ENCODE data around the gene POLR1B. TPM values are rescaled to one million over a fixed set of nuclear protein-coding genes. Genes with fewer than 3 reads are reported as not detected.
"Not testable (repeated sequence)": the region's sequence is repeated elsewhere in the genome, so short reads cannot be mapped to it uniquely, and the experiment has no call there.

POLR1B gene
- total and polyA plus RNA-seq, 7 experiments from 2014 or later: 10.1 to 41.8 (median 25.2) TPM

GRCh38 chr2:112607680-112608438, 65.6 kb downstream of the POLR1B start:
- CTCF ChIA-PET: interaction anchor here (1.8 kb wide), 1 partner anchor 119 kb away, joined by 5 read pairs; no protein-coding TSS in a partner anchor

DNA sequence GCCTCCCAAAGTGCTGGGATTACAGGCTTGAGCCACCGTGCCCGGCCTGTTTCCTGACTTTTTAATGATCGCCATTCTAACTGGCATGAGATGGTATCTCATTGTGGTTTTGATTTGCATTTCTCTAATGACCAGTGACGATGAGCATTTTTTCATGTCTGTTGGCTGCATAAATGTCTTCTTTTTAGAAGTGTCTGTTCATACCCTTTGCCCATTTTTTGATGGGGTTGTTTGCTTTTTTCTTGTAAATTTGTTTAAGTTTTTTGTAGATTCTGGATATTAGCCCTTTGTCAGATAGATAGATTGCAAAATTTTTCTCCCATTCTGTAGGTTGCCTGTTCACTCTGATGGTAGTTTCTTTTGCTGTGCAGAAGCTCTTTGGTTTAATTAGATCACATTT, 67.1 kb downstream of the POLR1B start:
- H3K4me1 Mint-ChIP-seq; H3K27me3 ChIP-seq (ENCODE audit: control insufficient read depth in 2 of 2, insufficient read depth in 2 of 2, low read length in 2 of 2); H3K4me3 ChIP-seq (ENCODE audit: low read length); ATAC-seq; H3K36me3 ChIP-seq (ENCODE audit: control insufficient read depth in 2 of 3, insufficient read depth in 3 of 3, low read length in 3 of 3); H3K9me3 Mint-ChIP-seq; H3K4me3 Mint-ChIP-seq; POLR2A ChIA-PET; H3K4me1 ChIP-seq (ENCODE audit: control insufficient read depth in 2 of 2, insufficient read depth in 2 of 2, low read length in 2 of 2); DNase-seq; H3K27ac ChIP-seq (ENCODE audit: low read depth, low read length); H3K27ac Mint-ChIP-seq; CTCF ChIA-PET; H3K9me3 ChIP-seq (ENCODE audit: control insufficient read depth in 2 of 3, low read length in 3 of 3): not testable (repeated sequence)
- intact Hi-C loops (cut with micrococcal nuclease): loop anchor here in 1 of 2 donors (10.0 kb wide), 1 partner anchor 275 kb away; no protein-coding TSS in a partner anchor
- peaks cover 0 to 16% (median 9%) of the 10 kb centered on the region in 5 donors for H3K36me3 Mint-ChIP-seq
- H3K27me3 Mint-ChIP-seq: peaks cover 0 to 46% (median 0%) of the 10 kb centered on the region in 5 donors

More at GRCh38 chr2:112607680-112608438, 65.6 kb downstream of the POLR1B start:
- no peaks in the 10 kb centered on the region for H3K4me1 ChIP-seq (ENCODE audit: control insufficient read depth in 2 of 2, insufficient read depth in 2 of 2, low read length in 2 of 2)
- H3K9me3 ChIP-seq (ENCODE audit: control insufficient read depth in 2 of 3, low read length in 3 of 3): no peaks in the 10 kb centered on the region
- H3K9me3 Mint-ChIP-seq: peaks cover 0 to 7% (median 0%) of the 10 kb centered on the region in 11 donors
- H3K4me3 ChIP-seq (ENCODE audit: low read length): no peak overlapping the region
- H3K4me3 Mint-ChIP-seq: no peak overlapping the region
- ATAC-seq: no peak
- DNase-seq: no peak
- peaks cover 0 to 34% (median 0%) of the 10 kb centered on the region in 5 donors for H3K27me3 Mint-ChIP-seq
- peaks cover 0 to 3% (median 0%) of the 10 kb centered on the region in 7 donors for H3K4me1 Mint-ChIP-seq
- H3K36me3 ChIP-seq (ENCODE audit: control insufficient read depth in 2 of 3, insufficient read depth in 3 of 3, low read length in 3 of 3): no peaks in the 10 kb centered on the region
- no peak overlapping the region for H3K27ac ChIP-seq (ENCODE audit: low read depth, low read length)
- POLR2A ChIA-PET: interaction anchor here (0.6 kb wide), 1 partner anchor 97 kb away, joined by 6 read pairs; no protein-coding TSS in a partner anchor
- no peaks in the 10 kb centered on the region for H3K27me3 ChIP-seq (ENCODE audit: control insufficient read depth in 2 of 2, insufficient read depth in 2 of 2, low read length in 2 of 2)
- H3K27ac Mint-ChIP-seq: no peak overlapping the region
- intact Hi-C loops (cut with micrococcal nuclease): loop anchor here in 1 of 2 donors (10.0 kb wide), 1 partner anchor 277 kb away; no protein-coding TSS in a partner anchor
- peaks cover 0 to 15% (median 0%) of the 10 kb centered on the region in 5 donors for H3K36me3 Mint-ChIP-seq

GRCh38 chr2:112612283-112612682, 70.0 kb downstream of the POLR1B start:
- H3K4me1 Mint-ChIP-seq; ATAC-seq; H3K27ac ChIP-seq (ENCODE audit: low read depth, low read length); H3K36me3 ChIP-seq (ENCODE audit: control insufficient read depth in 2 of 3, insufficient read depth in 3 of 3, low read length in 3 of 3); POLR2A ChIA-PET; H3K4me1 ChIP-seq (ENCODE audit: control insufficient read depth in 2 of 2, insufficient read depth in 2 of 2, low read length in 2 of 2); H3K9me3 ChIP-seq (ENCODE audit: control insufficient read depth in 2 of 3, low read length in 3 of 3); intact Hi-C loops (cut with micrococcal nuclease); H3K4me3 ChIP-seq (ENCODE audit: low read length); H3K4me3 Mint-ChIP-seq; DNase-seq; H3K27me3 ChIP-seq (ENCODE audit: control insufficient read depth in 2 of 2, insufficient read depth in 2 of 2, low read length in 2 of 2); H3K27ac Mint-ChIP-seq; H3K9me3 Mint-ChIP-seq: not testable (repeated sequence)
- CTCF ChIA-PET: interaction anchor here (0.6 kb wide), 1 partner anchor 114 kb away, joined by 3 read pairs; no protein-coding TSS in a partner anchor
- peaks cover 0 to 46% (median 0%) of the 10 kb centered on the region in 5 donors for H3K27me3 Mint-ChIP-seq
- peaks cover 3 to 23% (median 16%) of the 10 kb centered on the region in 5 donors for H3K36me3 Mint-ChIP-seq

- H3K36me3 Mint-ChIP-seq: peaks cover 3 to 26% (median 14%) of the 10 kb centered on the region in 5 donors
- H3K27me3 ChIP-seq (ENCODE audit: control insufficient read depth in 2 of 2, insufficient read depth in 2 of 2, low read length in 2 of 2): no peaks in the 10 kb centered on the region
- DNase-seq: no peak
- H3K27ac Mint-ChIP-seq: no peak overlapping the region
- CTCF ChIA-PET: no interaction called here
- no peaks in the 10 kb centered on the region for H3K36me3 ChIP-seq (ENCODE audit: control insufficient read depth in 2 of 3, insufficient read depth in 3 of 3, low read length in 3 of 3)
- no peak overlapping the region for H3K27ac ChIP-seq (ENCODE audit: low read depth, low read length)
- peaks cover 0 to under 1% (median 0%) of the 10 kb centered on the region in 7 donors for H3K4me1 Mint-ChIP-seq
- H3K4me1 ChIP-seq (ENCODE audit: control insufficient read depth in 2 of 2, insufficient read depth in 2 of 2, low read length in 2 of 2): no peaks in the 10 kb centered on the region
- H3K27me3 Mint-ChIP-seq: peaks cover 0 to 45% (median 0%) of the 10 kb centered on the region in 5 donors
- POLR2A ChIA-PET: no interaction called here
- no peak overlapping the region for H3K4me3 ChIP-seq (ENCODE audit: low read length)
- no peaks in the 10 kb centered on the region for H3K9me3 ChIP-seq (ENCODE audit: control insufficient read depth in 2 of 3, low read length in 3 of 3)
- peaks cover 0 to 7% (median 0%) of the 10 kb centered on the region in 11 donors for H3K9me3 Mint-ChIP-seq
- intact Hi-C loops (cut with micrococcal nuclease): no loop called here
- H3K4me3 Mint-ChIP-seq: no peak overlapping the region
- no peak for ATAC-seq
These were observed 72.1 kb downstream of the POLR1B start for GRCh38 chr2:112614201-112614840.

DNA sequence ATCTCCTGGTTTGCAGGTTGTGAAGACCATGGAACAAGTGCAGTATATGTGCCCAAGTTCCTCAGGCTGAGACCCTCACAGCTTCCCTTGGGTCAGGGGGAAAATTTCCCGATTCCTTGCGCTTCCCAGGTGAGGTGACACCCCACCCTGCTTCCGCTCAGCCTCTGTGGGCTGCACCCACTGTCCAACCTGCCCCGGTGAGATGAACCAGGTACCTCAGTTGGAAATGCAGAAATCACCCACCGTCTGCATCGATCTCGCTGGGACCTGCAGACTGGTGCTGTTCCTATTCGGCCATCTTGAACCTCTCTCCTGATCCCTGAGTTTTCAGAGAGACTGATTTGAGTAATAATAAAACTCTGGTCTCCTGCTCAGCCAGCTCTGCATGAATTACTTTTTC, 72.8 kb downstream of the POLR1B start:
- peaks cover 0 to 39% (median 0%) of the 10 kb centered on the region in 5 donors for H3K27me3 Mint-ChIP-seq
- POLR2A ChIA-PET: no interaction called here
- ATAC-seq (no peak), DNase-seq (no peak)
- peaks cover 0 to 2% (median 0%) of the 10 kb centered on the region in 11 donors for H3K9me3 Mint-ChIP-seq
- no peak overlapping the region for H3K4me3 Mint-ChIP-seq
- intact Hi-C loops (cut with micrococcal nuclease): no loop called here
- Histone ChIP-seq H3K27ac (ENCODE audit: low read depth, low read length) (no peak overlapping the region), H3K9me3 (ENCODE audit: control insufficient read depth in 2 of 3, low read length in 3 of 3) (no peaks in the 10 kb centered on the region), H3K36me3 (ENCODE audit: control insufficient read depth in 2 of 3, insufficient read depth in 3 of 3, low read length in 3 of 3) (no peaks in the 10 kb centered on the region), H3K4me3 (ENCODE audit: low read length) (no peak overlapping the region), H3K4me1 (ENCODE audit: control insufficient read depth in 2 of 2, insufficient read depth in 2 of 2, low read length in 2 of 2) (no peaks in the 10 kb centered on the region), H3K27me3 (ENCODE audit: control insufficient read depth in 2 of 2, insufficient read depth in 2 of 2, low read length in 2 of 2) (no peaks in the 10 kb centered on the region)
- peaks cover 0 to 3% (median 0%) of the 10 kb centered on the region in 7 donors for H3K4me1 Mint-ChIP-seq
- CTCF ChIA-PET: no interaction called here
- peaks cover 3 to 26% (median 9%) of the 10 kb centered on the region in 5 donors for H3K36me3 Mint-ChIP-seq
- H3K27ac Mint-ChIP-seq: no peak overlapping the region

GRCh38 chr2:112615798-112616197, 73.5 kb downstream of the POLR1B start:
- CTCF ChIA-PET; H3K9me3 Mint-ChIP-seq; POLR2A ChIA-PET; H3K4me1 Mint-ChIP-seq; H3K4me1 ChIP-seq (ENCODE audit: control insufficient read depth in 2 of 2, insufficient read depth in 2 of 2, low read length in 2 of 2); H3K27me3 ChIP-seq (ENCODE audit: control insufficient read depth in 2 of 2, insufficient read depth in 2 of 2, low read length in 2 of 2); H3K9me3 ChIP-seq (ENCODE audit: control insufficient read depth in 2 of 3, low read length in 3 of 3); H3K4me3 ChIP-seq (ENCODE audit: low read length); H3K36me3 ChIP-seq (ENCODE audit: control insufficient read depth in 2 of 3, insufficient read depth in 3 of 3, low read length in 3 of 3); ATAC-seq; intact Hi-C loops (cut with micrococcal nuclease); H3K27ac ChIP-seq (ENCODE audit: low read depth, low read length); H3K4me3 Mint-ChIP-seq; DNase-seq; H3K27ac Mint-ChIP-seq: not testable (repeated sequence)
- Mint-ChIP-seq H3K27me3 (peaks cover 0 to 32% (median 0%) of the 10 kb centered on the region in 5 donors), H3K36me3 (peaks cover 3 to 26% (median 4%) of the 10 kb centered on the region in 5 donors)

Data from naive thymus-derived CD4-positive, alpha-beta T cell (primary cell).